ENCODE results near the gene NPW. TPM values are rescaled to one million over a fixed set of nuclear protein-coding genes. Genes with fewer than 3 reads are reported as not detected.

The NPW gene
- total and polyA plus RNA-seq, 9 of the 15 experiments (the other 6 are each of a cell fraction or from before 2014, with no cell fraction given): 0.14 to 4.0 (median 2.6) TPM; not detected in 4

DNA sequence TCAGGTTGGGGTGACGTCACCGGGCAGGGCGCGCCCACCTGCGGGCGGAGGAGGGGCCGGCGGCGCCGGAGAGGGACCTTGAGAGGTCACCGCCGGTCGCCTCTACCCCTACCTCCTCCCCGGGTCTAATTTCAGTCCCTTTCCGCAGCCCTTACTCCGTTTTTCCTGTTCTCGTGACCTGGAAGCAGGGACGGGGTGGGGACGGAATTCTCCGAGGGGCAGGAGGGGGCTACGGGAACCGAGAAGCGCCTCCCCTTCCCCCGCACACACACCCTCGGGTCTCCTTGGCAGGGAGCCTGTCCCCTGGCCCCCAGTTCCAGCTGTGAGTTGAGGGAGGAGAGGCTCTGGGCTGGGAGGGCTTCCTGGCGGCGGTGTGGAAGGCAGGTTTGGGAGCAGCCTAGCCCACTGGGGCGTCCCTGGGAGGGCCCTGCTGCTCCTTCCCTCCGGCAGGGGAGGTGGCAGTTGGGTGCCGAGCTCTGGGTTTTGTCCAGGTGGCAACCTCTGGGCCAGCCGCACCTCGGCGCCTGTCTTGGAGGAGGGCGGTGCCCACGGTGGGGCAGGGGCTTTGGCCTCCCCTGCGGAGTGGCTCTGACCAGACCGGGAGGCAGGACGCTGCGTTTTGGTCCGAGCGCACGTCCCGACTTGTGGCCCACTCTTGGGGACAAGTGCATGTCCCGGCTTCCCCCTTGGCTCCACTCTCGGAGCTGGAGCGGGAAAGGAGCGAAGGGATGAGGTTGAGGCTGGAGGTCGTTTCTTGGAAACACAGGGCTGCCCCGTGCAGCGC lies 29.0 kb upstream of the NPW start (continued):
- TF ChIP-seq, protein P1, sequence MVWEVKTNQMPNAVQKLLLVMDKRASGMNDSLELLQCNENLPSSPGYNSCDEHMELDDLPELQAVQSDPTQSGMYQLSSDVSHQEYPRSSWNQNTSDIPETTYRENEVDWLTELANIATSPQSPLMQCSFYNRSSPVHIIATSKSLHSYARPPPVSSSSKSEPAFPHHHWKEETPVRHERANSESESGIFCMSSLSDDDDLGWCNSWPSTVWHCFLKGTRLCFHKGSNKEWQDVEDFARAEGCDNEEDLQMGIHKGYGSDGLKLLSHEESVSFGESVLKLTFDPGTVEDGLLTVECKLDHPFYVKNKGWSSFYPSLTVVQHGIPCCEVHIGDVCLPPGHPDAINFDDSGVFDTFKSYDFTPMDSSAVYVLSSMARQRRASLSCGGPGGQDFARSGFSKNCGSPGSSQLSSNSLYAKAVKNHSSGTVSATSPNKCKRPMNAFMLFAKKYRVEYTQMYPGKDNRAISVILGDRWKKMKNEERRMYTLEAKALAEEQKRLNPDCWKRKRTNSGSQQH (CRISPR knock-in tag; IDR thresholded peaks at IDR 0.05): no peak
- TF ChIP-seq, protein P2, sequence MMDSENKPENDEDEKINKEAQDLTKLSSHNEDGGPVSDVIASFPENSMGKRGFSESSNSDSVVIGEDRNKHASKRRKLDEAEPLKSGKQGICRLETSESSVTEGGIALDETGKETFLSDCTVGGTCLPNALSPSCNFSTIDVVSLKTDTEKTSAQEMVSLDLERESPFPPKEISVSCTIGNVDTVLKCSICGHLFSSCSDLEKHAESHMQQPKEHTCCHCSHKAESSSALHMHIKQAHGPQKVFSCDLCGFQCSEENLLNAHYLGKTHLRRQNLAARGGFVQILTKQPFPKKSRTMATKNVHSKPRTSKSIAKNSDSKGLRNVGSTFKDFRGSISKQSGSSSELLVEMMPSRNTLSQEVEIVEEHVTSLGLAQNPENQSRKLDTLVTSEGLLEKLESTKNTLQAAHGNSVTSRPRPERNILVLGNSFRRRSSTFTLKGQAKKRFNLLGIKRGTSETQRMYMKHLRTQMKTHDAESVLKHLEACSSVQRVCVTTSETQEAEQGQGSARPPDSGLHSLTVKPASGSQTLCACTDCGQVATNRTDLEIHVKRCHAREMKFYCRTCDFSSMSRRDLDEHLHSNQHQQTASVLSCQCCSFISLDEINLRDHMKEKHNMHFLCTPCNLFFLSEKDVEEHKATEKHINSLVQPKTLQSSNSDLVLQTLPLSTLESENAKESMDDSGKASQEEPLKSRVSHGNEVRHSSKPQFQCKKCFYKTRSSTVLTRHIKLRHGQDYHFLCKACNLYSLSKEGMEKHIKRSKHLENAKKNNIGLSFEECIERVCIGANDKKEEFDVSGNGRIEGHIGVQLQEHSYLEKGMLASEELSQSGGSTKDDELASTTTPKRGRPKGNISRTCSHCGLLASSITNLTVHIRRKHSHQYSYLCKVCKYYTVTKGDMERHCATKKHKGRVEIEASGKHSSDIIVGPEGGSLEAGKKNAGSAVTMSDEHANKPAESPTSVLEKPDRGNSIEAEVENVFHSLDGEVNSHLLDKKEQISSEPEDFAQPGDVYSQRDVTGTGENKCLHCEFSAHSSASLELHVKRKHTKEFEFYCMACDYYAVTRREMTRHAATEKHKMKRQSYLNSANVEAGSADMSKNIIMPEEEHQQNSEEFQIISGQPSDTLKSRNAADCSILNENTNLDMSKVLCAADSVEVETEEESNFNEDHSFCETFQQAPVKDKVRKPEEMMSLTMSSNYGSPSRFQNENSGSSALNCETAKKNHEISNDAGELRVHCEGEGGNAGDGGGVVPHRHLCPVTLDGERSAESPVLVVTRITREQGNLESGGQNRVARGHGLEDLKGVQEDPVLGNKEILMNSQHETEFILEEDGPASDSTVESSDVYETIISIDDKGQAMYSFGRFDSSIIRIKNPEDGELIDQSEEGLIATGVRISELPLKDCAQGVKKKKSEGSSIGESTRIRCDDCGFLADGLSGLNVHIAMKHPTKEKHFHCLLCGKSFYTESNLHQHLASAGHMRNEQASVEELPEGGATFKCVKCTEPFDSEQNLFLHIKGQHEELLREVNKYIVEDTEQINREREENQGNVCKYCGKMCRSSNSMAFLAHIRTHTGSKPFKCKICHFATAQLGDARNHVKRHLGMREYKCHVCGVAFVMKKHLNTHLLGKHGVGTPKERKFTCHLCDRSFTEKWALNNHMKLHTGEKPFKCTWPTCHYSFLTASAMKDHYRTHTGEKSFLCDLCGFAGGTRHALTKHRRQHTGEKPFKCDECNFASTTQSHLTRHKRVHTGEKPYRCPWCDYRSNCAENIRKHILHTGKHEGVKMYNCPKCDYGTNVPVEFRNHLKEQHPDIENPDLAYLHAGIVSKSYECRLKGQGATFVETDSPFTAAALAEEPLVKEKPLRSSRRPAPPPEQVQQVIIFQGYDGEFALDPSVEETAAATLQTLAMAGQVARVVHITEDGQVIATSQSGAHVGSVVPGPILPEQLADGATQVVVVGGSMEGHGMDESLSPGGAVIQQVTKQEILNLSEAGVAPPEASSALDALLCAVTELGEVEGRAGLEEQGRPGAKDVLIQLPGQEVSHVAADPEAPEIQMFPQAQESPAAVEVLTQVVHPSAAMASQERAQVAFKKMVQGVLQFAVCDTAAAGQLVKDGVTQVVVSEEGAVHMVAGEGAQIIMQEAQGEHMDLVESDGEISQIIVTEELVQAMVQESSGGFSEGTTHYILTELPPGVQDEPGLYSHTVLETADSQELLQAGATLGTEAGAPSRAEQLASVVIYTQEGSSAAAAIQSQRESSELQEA (IDR thresholded peaks at IDR 0.05; ENCODE audit: low read depth): peak; percentile 52; the same call in 1 of the 2 replicates
- TF ChIP-seq, protein P3, sequence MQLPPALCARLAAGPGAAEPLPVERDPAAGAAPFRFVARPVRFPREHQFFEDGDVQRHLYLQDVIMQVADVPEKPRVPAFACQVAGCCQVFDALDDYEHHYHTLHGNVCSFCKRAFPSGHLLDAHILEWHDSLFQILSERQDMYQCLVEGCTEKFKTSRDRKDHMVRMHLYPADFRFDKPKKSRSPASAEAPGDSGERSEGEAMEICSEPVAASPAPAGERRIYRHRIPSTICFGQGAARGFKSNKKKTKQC (CRISPR knock-in tag; IDR thresholded peaks at IDR 0.05): no peak
- TF ChIP-seq ZNF644 (tag; IDR thresholded peaks at IDR 0.05; ENCODE audit: low read depth) (no peak), HDGF (IDR thresholded peaks at IDR 0.05) (no peak), ZNF282 (CRISPR knock-in tag; IDR thresholded peaks at IDR 0.05) (no peak)
- TF ChIP-seq, protein P4, sequence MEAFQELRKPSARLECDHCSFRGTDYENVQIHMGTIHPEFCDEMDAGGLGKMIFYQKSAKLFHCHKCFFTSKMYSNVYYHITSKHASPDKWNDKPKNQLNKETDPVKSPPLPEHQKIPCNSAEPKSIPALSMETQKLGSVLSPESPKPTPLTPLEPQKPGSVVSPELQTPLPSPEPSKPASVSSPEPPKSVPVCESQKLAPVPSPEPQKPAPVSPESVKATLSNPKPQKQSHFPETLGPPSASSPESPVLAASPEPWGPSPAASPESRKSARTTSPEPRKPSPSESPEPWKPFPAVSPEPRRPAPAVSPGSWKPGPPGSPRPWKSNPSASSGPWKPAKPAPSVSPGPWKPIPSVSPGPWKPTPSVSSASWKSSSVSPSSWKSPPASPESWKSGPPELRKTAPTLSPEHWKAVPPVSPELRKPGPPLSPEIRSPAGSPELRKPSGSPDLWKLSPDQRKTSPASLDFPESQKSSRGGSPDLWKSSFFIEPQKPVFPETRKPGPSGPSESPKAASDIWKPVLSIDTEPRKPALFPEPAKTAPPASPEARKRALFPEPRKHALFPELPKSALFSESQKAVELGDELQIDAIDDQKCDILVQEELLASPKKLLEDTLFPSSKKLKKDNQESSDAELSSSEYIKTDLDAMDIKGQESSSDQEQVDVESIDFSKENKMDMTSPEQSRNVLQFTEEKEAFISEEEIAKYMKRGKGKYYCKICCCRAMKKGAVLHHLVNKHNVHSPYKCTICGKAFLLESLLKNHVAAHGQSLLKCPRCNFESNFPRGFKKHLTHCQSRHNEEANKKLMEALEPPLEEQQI (IDR thresholded peaks at IDR 0.05): no peak

Data from K562 (cell line).